OCI-LY7 (cell line): ENCODE measurements around the gene TSHZ3. TPM values are rescaled to one million over a fixed set of nuclear protein-coding genes. Genes with fewer than 3 reads are reported as not detected.

ENCODE experiments used
- BruUV-seq: library from RNA; stranded (reverse); fragments of 400-500 nt; replicated peaks from 2 replicates; lab custom pipeline; 2021; lab: Mats Ljungman, UMichigan
- CTCF ChIA-PET: fragments of 300-600 bp; sonication (Branson Sonifier 250); formaldehyde crosslinking; loops from one replicate; lab custom pipeline; 2022; ENCODE audit warnings: antibody characterized with exemption; ENCODE audit not compliant: unreplicated experiment; lab: Charles Lee
- POLR2A ChIA-PET: fragments of 300-600 bp; sonication (Branson Sonifier 250); formaldehyde crosslinking; loops from one replicate; lab custom pipeline; 2022; ENCODE audit warnings: antibody characterized with exemption; lab: Charles Lee
- DNase-seq: peaks from one replicate; pipeline ENCODE4 v3.0.0-alpha.2; 2015; ENCODE audit warnings: low spot score
- H2AFZ ChIP-seq: fragments of 200-600 bp; sonication (generic), shearing (Covaris generic); 2 replicates; pipeline ENCODE4 v1.6.1; 2014; ENCODE audit warnings: mild to moderate bottlenecking, antibody characterized with exemption, low read length, moderate library complexity
- H3K27ac ChIP-seq: fragments of 200-600 bp; sonication (generic); 2 replicates; pipeline ENCODE4 v1.5.1; 2014; ENCODE audit warnings: mixed run types, low read depth, mild to moderate bottlenecking, moderate library complexity, low read length, inconsistent platforms; ENCODE audit not compliant: poor library complexity, severe bottlenecking
- H3K36me3 ChIP-seq: fragments of 200-600 bp; sonication (generic); 2 replicates; pipeline ENCODE4 v1.6.1; 2014; ENCODE audit warnings: mild to moderate bottlenecking, antibody characterized with exemption, low read length, moderate library complexity, mixed read lengths; ENCODE audit not compliant: insufficient read depth
- H3K4me1 ChIP-seq: fragments of 200-600 bp; sonication (generic); 2 replicates; pipeline ENCODE4 v1.5.1; 2014; ENCODE audit warnings: mild to moderate bottlenecking, low read length; ENCODE audit not compliant: insufficient read depth, poor library complexity, severe bottlenecking
- H3K4me2 ChIP-seq: fragments of 200-600 bp; sonication (generic); 2 replicates; pipeline ENCODE4 v1.6.1; 2014; ENCODE audit warnings: mild to moderate bottlenecking, low read length
- H3K4me3 ChIP-seq: fragments of 200-600 bp; sonication (generic); 2 replicates; pipeline ENCODE4 v1.5.1; 2014; ENCODE audit warnings: mild to moderate bottlenecking, low read depth, low read length; ENCODE audit not compliant: poor library complexity, severe bottlenecking
- H3K79me2 ChIP-seq: fragments of 200-600 bp; sonication (generic); 2 replicates; pipeline ENCODE4 v1.6.1; 2016; ENCODE audit warnings: low read depth, mild to moderate bottlenecking, low read length, moderate library complexity, mixed read lengths; ENCODE audit not compliant: insufficient read depth
- H3K9me2 ChIP-seq: fragments of 200-600 bp; sonication (generic); 2 replicates; pipeline ENCODE4 v1.6.1; 2016; ENCODE audit warnings: mild to moderate bottlenecking, low read length, mixed read lengths; ENCODE audit not compliant: insufficient read depth
- H3K9me3 ChIP-seq: fragments of 200-600 bp; sonication (generic); 2 replicates; pipeline ENCODE4 v1.6.1; 2014; ENCODE audit warnings: mild to moderate bottlenecking, mixed run types, low read length, mixed read lengths
- H4K20me1 ChIP-seq: fragments of 200-600 bp; sonication (generic); 2 replicates; pipeline ENCODE4 v1.6.1; 2014; ENCODE audit warnings: mild to moderate bottlenecking, antibody characterized with exemption, low read length, moderate library complexity, mixed read lengths; ENCODE audit not compliant: insufficient read depth
- CTCF ChIP-seq: fragments of 200-600 bp; sonication (generic); conservative IDR thresholded peaks from 2 replicates; pipeline ENCODE4 v1.5.1; 2014; ENCODE audit warnings: mild to moderate bottlenecking, antibody characterized with exemption, low read length, moderate library complexity, mixed read lengths
- EZH2phosphoT487 ChIP-seq: fragments of 200-600 bp; sonication (generic); IDR thresholded peaks from 2 replicates; pipeline ENCODE4 v1.6.1; 2018; ENCODE audit warnings: low read depth, borderline replicate concordance, mild to moderate bottlenecking, mixed run types, antibody characterized with exemption, low read length, moderate library complexity, mixed read lengths
- intact Hi-C: fragments of 100-400 bp; cut with micrococcal nuclease; formaldehyde crosslinking; loops from one replicate; pipeline ENCODE4 v1.10.0; 2022; ENCODE audit not compliant: unreplicated experiment
- total RNA-seq, 2 experiments: library from RNA; depleted of rRNA in 1 of 2; stranded (reverse); fragments of >200 nt in 1 of 2; shearing (Covaris generic) in 1 of 2; gene quantifications; 2 replicates each; pipeline ENCODE4 v1.2.3, GENCODE V29; 2014 to 2022

Gene TSHZ3
- total RNA-seq, 2 experiments from 2014 or later, result not detected

GRCh38 chr19:31385744-31386143 is 36.5 kb upstream of the TSHZ3 start:
- no peaks in the 10 kb centered on the region for H4K20me1 ChIP-seq
- no peaks in the 10 kb centered on the region for H3K9me3 ChIP-seq
- H3K4me1 ChIP-seq, result no peaks in the 10 kb centered on the region
- no peak overlapping the region for H3K4me3 ChIP-seq
- BruUV-seq, result no TSS peak
- ChIA-PET POLR2A (interaction anchor here (0.6 kb wide), 1 partner anchor 965 kb away, joined by 4 read pairs; no protein-coding TSS in a partner anchor), CTCF (no interaction called here)
- no peak overlapping the region for H3K27ac ChIP-seq
- no peaks in the 10 kb centered on the region for H3K79me2 ChIP-seq
- no peak for DNase-seq
- no peaks in the 10 kb centered on the region for H3K9me2 ChIP-seq
- no peak for TF ChIP-seq EZH2phosphoT487
- TF ChIP-seq CTCF, result no peak
- no peak overlapping the region for H3K4me2 ChIP-seq
- no peak overlapping the region for H2AFZ ChIP-seq
- intact Hi-C loops, result no loop called here
- no peaks in the 10 kb centered on the region for H3K36me3 ChIP-seq

DNA sequence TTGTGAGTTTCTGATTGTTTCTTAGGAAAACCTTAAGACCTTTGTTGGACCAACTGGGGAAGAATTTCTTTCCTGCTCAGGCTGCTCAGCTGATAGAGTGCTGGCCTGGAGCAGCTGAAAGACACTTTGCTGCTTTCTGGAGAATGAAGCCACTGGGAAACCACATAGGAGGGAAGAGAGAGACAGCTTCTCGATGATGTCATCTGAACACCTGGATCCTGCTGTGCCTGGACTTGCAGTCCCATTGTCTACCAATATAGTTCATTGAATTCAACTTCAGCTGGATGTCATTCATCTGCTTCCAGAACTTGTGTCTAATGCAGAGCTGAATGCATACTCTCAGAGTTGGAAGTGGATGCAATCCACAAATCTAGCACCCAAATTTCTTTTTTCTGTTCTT is 34.3 kb upstream of the TSHZ3 start:
- Histone ChIP-seq H3K4me2 (no peak overlapping the region), H3K4me1 (no peaks in the 10 kb centered on the region), H3K36me3 (no peaks in the 10 kb centered on the region), H3K79me2 (no peaks in the 10 kb centered on the region), H3K27ac (no peak overlapping the region), H3K9me3 (no peaks in the 10 kb centered on the region), H3K9me2 (no peaks in the 10 kb centered on the region), H3K4me3 (no peak overlapping the region), H4K20me1 (no peaks in the 10 kb centered on the region), H2AFZ (no peak overlapping the region)
- intact Hi-C loops, result no loop called here
- BruUV-seq, result no TSS peak
- ChIA-PET POLR2A (no interaction called here), CTCF (no interaction called here)
- TF ChIP-seq CTCF, result no peak
- TF ChIP-seq EZH2phosphoT487, result no peak
- no peak for DNase-seq

GRCh38 chr19:31380854-31381253 is 31.6 kb upstream of the TSHZ3 start:
- H3K4me2 ChIP-seq, result no peak overlapping the region
- BruUV-seq, result no TSS peak
- no peaks in the 10 kb centered on the region for H3K9me2 ChIP-seq
- intact Hi-C loops, result no loop called here
- CTCF ChIA-PET, result no interaction called here
- no peak overlapping the region for H2AFZ ChIP-seq
- no peak overlapping the region for H3K4me3 ChIP-seq
- POLR2A ChIA-PET, result no interaction called here
- TF ChIP-seq CTCF (no peak), EZH2phosphoT487 (no peak)
- no peak overlapping the region for H3K27ac ChIP-seq
- no peaks in the 10 kb centered on the region for H3K79me2 ChIP-seq
- H3K9me3 ChIP-seq, result no peaks in the 10 kb centered on the region
- no peak for DNase-seq
- no peaks in the 10 kb centered on the region for H4K20me1 ChIP-seq
- no peaks in the 10 kb centered on the region for H3K36me3 ChIP-seq
- no peaks in the 10 kb centered on the region for H3K4me1 ChIP-seq
